8988T (cell line): ENCODE data around the gene RAPH1.
"Not testable (repeated sequence)": the region's sequence is repeated elsewhere in the genome, so short reads cannot be mapped to it uniquely, and the experiment has no call there.

ENCODE experiments used
- DNase-seq: peaks from one replicate; pipeline ENCODE4 v3.0.0; 2011

Gene RAPH1

DNA sequence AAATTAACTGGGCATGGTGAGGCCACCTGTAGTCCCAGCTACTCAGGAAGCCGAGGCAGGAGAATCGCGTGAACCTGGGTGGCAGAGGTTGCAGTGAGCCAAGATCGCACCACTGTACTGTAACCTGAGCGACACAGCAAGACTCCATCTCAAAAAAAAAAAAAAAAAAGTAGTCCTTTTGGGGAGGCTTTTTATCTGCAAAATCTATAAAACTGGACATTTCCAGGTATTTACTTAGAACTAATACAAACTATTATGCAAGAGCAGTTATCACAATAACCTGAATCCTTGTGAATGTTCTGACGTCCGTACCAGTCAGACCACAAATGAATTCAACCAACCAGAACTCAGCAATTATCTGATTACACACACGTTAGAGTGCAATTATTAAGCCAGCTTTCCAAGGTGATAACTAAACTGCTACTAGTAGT is 8.8 kb upstream of the RAPH1 start:
- DNase-seq, result no peak

DNA sequence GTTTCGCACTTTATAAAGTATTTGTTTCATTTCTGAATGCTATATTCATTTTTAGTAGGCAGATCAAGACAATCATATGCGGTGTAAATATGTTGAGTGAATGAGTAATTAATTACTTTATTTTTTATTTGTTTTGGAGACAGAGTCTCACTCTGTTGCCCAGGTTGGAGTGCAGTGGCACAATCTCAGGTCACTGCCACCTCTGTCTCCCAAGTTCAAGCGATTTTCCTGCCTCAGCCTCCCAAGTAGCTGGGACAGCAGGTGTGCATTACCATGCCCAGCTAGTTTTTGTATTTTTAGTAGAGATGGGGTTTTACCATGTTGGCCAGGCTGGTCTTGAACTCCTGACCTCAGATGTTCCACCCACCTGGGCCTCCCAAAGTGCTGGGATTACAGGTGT is 5.5 kb upstream of the RAPH1 start:
- not testable (repeated sequence) for DNase-seq

DNA sequence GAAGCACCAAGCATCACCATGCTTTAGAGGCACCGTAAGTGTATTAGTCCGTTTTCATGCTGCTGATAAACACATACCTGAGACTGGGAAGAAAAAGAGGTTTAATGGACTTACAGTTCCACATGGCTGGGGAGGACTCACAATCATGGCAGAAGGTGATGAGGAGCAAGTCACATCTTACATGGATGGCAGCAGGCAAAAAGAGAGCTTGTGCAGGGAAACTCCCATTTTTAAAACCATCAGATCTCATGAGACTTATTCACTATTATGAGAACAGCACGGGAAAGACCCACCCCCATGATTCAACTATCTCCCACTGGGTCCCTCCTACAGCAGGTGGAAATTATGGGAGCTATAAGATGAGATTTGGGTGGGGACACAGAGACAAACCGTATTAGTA is 3.1 kb upstream of the RAPH1 start:
- not testable (repeated sequence) for DNase-seq

- not testable (repeated sequence) for DNase-seq
Observed at GRCh38 chr2:203536586-203536951, 1.5 kb upstream of the RAPH1 start.

DNA sequence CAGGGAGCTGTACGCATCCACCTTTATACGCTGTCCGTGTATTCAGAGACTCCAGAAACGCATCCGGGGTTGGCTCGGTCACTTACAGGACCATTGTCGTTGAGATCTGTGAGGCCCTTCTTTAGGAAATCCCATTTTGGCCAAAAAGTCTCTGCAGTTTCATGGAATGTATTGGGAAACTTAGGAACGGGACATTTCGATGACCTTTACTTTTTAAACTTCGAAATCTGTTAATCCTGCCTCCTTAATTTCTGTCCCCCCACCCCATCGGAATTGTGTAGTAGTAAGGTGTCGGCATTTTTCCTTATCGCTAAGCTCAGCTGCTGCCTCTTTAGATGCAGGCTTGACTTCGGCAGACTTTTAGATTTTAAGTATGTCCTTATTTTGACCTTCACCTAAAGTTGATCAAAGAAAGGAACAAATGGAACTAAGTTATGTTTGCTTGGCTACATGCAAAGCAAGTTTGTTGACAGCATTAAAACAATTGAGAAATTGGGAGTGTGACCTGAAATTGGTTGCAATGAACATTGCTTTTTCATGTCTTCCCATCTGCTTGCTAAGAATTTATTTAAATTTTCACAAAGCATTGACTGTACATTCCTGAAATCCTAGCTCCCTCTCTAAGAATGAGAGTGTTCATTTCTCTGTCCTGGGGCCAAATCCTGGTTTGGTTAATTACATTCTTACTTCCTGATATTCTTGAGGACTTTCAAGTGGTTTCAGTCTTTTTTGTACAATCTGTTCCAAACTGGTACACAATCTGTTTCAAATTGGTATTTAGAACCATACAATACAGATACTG is 884 bp upstream of the RAPH1 start:
- DNase-seq, result no peak

DNA sequence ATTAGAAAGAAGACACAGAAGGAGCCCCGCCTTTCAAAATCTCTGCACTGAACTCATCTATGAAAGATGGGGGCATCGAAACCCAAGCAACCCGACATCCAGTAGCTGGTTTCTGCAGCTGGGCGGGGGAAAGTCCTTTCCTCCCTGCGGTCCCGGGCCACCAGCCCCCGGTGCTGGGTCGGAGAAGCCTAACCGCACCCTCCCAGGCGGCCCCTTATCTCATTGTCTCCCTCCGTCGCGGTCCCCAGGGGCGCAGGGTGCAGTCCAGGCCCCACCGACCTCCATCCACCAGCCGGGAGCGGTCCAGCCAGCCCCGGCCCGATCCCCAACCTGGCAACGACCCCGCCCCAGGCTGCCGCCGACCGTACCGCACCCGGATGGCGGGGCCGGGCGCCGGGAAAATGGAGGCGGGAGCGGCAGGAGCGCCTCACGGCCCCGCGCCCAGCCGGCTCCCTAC is 452 bp downstream of the RAPH1 start:
- peak; percentile 40 for DNase-seq

- no peak for DNase-seq
Observed at GRCh38 chr2:203533676-203534591, 1.2 kb downstream of the RAPH1 start.

- no peak for DNase-seq
Observed at GRCh38 chr2:203532957-203533658, 2.0 kb downstream of the RAPH1 start.

- no peak for DNase-seq
Observed at GRCh38 chr2:203527719-203528118, 7.4 kb downstream of the RAPH1 start.

DNA sequence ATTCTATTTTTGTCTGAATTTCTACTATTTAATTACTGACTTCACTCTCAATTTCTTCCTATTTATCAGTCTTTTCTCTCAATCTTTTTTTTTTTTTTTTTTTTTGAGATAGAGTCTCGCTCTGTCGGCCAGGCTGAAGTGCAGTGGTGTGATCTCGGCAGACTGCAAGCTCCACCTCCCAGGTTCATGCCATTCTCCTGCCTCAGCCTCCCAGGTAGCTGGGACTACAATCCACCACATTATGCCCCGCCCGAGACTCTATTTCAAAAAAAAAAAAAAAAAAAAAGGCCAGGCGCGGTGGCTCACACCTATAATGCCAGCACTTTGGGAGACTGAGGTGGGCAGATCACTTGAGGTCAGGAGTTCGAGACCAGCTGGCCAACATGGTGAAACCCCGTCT is 21.8 kb downstream of the RAPH1 start:
- not testable (repeated sequence) for DNase-seq

DNA sequence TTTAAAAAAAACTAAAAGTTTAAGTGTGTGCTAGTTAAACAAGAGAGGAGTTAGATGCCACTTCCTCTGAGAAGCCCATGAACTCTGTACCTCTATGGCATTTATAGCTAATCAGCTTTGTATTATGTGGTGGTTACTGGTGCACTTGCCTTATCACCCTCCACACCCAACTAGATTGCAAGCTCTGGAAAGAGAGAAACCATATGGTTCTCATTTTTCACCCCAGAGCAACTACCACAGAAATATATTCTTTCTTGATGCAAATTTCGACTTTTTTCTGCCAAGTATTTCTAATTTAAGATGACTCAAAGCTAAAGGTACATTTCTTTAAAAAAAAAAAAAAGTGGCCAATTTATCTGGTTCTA is 24.2 kb downstream of the RAPH1 start:
- no peak for DNase-seq

- DNase-seq, result no peak
Observed at GRCh38 chr2:203510256-203510940, 24.7 kb downstream of the RAPH1 start.

- not testable (repeated sequence) for DNase-seq
Observed at GRCh38 chr2:203503460-203503859, 31.6 kb downstream of the RAPH1 start.

DNA sequence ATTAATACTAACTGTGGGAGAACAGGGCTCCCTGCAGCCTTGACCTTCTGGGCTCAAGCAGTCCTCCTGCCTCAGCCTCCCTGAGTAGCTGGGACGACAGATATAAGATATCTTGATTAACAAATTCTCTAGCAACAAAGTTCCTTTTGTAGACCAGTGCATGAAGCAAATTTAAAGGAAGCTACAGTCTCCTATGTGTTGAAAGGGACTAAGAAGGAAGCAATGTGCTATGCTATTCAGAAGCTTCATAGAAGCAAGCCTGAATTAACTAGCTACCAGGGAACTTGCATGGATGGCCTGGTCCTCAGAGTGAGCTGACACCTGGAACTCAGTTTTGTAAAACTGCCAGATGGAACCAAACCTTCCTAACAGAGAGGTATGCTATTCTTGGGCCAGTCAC is 33.2 kb downstream of the RAPH1 start:
- DNase-seq, result no peak

- DNase-seq, result no peak
Observed at GRCh38 chr2:203500951-203501350, 34.1 kb downstream of the RAPH1 start.

DNA sequence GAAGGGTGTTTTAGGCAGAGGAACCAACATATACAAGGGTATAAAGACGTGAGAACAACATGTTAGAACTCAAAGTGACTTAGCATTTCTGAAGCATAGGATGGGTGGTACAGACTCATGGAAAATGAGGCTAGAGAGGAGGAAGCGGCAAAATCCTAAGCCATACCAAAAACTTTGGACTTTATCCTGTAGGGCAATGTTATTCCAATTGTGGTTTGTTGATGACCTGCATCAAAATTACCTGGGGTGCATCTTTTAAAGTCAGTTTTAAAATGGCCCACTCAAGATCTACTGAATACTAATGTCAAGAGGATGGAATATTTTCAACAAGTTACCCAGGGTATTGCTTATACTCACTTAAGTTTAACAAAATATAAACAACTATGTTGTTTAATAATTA is 34.8 kb downstream of the RAPH1 start:
- DNase-seq, result no peak

- DNase-seq, result no peak
Observed at GRCh38 chr2:203498161-203498560, 36.9 kb downstream of the RAPH1 start.

DNA sequence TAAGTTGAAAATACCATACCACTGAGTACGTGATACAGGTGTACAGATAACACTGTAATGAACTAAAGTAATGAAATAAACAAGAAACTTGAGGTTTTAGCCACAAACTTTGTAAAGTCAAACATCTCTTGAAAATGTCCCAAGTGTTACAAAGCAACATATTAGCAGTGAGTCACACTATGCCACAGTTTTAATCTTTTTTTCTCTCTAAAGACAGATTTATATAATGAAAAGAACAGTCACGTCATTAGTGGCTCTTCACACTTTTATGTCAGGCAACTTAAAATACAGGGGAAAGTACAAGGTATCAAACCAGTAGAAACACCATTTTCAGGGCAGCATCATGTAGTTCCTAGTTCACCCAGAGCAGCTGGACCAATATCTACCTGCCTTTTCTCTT is 42.1 kb downstream of the RAPH1 start:
- no peak for DNase-seq

DNA sequence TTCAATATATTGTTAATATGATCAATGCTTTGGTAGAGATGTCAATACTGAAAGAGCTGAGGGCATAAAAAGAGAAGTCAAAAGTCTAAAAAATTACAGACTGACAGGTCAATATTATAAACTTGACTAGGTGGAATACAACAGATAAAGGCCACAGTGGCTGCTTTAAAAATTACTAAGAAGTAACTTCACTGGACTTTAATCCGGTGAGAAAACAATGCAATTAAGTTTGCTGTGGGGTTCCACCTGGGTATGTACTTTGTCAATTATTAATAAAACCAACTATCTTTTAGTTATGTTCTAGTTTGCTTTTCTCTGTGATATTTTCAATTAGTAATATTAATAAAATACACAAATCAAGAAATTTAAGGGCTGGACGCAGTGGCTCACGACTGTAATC is 44.7 kb downstream of the RAPH1 start:
- no peak for DNase-seq

DNA sequence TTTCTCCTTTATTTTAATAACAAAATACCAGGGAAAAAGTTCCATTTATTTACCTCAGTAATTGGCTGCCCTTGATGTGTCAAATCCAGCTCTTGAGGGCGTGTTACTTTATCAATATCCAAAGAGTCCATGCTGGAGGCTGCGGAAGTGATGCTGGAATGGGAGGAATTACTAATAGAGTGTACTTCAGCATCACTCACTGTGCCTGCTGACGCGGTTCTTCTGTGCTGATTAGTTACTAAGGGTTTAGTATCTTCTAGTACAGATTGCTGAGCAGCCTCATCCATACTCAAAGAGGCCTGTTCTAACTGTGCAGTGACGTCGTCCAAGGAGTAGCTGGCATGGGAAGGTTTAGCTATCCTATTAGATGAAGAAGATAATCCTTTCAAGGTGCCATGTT is 45.6 kb downstream of the RAPH1 start:
- DNase-seq, result no peak

GRCh38 chr2:203484266-203485112 is 50.6 kb downstream of the RAPH1 start:
- DNase-seq, result no peak

DNA sequence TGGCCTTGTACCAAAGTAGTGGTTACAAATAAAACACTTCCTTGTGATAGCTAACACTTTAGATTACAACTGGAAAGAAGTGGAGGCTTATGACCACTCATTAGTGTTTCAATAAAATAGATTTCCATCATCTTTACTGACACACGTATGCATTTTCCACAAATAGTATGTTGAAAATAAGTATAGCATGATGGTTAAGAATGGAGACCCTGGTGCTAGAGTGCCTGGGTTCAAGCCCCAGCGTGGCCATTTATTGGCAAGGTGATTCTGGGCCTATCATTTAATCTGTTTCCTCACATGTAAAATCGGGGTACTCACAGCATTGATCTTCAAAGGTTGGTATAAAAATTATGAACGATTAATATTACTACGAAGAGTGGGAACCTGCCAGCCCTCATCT is 54.5 kb downstream of the RAPH1 start:
- no peak for DNase-seq
